GM19372 (cell line): ENCODE results near the gene RCCD1.

Source experiments
- ATAC-seq: cut with Tn5 transposase; IDR thresholded peaks from one replicate; pipeline ENCODE4 v1.9.1; 2021; ENCODE audit warnings: mild to moderate bottlenecking, low read depth, moderate library complexity; ENCODE audit not compliant: unreplicated experiment

Gene RCCD1

GRCh38 chr15:90960298-90961091, 5.8 kb downstream of the RCCD1 start:
- ATAC-seq = no peak

DNA sequence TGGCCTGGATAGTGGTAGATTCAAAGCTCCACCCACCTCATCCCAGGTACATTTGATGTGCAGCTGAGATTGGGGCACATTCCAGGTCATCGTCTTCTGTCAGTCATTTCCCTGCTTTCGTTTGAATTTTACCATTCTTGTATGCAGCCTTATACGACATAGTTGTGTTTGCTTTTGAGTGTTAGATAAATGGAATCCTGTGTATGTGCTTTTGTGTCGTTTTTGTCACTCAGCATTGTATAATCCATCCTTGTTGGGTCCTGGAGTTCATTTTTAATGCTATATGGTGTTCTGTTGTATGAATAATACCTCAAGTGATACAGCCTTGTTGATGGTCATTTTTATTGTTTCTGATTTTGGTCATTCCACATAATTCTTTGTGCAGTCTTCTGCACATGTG, 7.3 kb downstream of the RCCD1 start:
- no peak for ATAC-seq

- ATAC-seq = no peak
These were observed 11.6 kb downstream of the RCCD1 start for GRCh38 chr15:90966262-90966661.

- ATAC-seq = no peak
These were observed 12.5 kb downstream of the RCCD1 start for GRCh38 chr15:90967206-90967605.

- no peak for ATAC-seq
These were observed 13.8 kb downstream of the RCCD1 start for GRCh38 chr15:90968434-90968833.

- no peak for ATAC-seq
These were observed 15.6 kb downstream of the RCCD1 start for GRCh38 chr15:90970274-90970673.

DNA sequence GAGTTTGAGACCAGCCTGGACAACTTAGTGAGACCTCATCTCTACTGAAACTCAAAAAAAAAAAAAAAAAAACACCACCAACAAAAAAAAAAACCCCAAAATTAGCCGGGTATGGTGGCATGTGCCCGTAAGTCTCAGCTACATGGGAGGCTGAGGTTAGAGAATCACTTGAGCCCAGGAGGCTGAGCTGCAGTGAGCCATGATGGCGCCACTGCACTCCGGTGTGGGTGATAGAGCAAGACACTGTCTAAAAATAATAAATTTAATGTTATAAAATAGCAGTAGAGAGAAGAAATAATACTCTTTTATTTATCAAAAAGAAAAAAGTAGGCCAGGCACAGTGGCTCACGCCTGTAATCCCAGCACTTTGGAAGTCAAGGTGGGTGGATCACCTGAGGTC, 17.4 kb downstream of the RCCD1 start:
- ATAC-seq = no peak

GRCh38 chr15:90974216-90974615, 19.5 kb downstream of the RCCD1 start:
- ATAC-seq = no peak

GRCh38 chr15:90979582-90979981, 24.9 kb downstream of the RCCD1 start:
- no peak for ATAC-seq

DNA sequence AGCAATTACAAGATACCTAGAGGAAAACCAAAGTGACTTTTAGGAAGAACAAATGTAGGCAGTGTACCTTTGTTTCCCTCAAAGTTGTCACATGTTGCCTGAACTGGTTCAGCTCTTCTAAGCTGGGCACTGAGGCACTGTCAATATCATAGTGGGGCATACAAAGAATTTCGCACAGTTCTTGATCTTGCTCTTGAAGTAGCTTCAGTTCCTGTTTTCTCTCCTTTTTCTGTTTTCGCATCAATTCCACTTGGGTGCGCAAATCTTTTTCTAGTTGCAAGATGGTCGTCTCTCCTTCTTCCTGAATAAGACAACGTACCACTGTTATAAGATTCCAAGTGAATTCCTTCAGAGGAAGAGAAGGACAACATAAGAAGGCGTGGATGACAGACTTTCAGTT, 27.0 kb downstream of the RCCD1 start:
- ATAC-seq = peak; percentile 77

GRCh38 chr15:90982135-90982534, 27.5 kb downstream of the RCCD1 start:
- no peak for ATAC-seq

DNA sequence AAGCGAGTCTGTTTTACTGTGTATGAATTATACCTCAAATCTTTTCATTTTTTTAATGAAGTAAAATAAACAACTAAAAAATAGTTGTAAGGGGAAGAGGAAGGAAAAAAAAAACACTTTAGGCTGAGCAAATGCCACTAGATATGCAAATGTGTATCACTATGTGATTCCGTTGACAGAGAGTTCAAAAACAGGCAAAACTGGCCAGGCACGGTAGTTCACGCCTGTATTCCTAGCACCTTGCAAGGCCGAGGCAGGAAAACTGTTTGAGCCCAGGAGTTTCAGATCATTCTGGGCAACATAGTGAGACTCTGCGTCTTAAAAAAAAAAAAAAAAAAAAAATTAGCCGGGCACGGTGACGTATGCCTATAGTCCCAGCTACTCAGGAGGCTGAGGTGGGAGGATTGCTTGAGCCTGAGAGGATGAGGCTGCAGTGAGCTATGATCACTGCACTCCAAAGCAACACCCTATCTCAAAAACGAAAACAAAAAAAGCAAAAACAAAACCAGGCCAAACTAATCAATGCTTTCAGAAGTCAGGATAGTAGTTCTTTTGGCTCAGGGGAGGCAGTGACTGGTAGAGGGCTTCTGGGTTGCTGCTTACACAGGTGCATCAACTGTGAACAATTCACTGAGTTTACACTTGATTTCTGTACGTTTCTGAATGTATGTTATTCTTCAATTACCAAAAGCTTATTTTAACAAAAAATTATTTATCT, 32.3 kb downstream of the RCCD1 start:
- ATAC-seq = no peak

DNA sequence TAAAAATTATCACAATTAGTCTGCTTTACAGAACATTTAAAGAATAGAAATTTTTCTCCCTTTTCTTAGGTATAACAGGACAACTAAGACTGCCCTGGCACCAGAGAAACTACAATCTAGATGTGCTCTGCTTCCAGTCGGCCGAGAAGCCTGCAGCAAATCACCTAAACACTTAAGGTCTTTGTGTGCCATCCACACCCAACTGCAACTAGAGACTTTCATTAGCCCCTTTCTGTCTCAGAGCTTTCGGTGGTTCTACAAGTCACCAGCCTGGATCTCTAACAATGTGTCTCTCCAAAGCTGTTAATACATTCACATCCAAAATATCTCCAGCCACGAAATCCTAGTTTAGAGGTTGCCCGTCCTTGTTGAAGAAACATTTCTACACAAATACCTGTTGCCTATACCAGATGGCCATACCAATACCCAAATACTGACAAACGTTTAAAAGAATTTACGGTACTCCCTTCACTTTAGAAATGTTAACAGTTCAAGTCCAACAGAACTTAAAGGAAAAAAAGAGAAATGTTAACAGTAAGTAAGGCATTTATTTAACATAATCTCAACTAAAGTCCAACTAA, 33.0 kb downstream of the RCCD1 start:
- ATAC-seq = no peak

DNA sequence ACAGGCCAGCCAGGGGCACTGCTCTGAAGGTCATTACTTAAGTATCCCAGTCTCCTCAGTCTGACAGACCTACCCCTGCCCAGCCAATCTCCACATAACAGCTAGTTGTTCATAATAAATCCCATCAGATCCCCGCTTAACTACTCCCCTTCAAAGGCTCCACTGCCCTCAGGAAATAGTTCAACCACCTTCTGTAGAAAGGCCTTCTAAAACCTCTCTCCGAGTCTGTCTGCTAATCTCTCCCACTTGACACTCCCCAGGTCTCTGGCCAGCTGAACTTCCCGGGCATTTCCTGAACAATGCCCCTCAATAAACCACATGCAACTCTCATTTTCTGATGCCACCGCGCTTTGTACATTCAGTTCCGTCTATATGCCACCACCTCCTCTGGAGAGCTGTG, 33.6 kb downstream of the RCCD1 start:
- ATAC-seq = no peak

DNA sequence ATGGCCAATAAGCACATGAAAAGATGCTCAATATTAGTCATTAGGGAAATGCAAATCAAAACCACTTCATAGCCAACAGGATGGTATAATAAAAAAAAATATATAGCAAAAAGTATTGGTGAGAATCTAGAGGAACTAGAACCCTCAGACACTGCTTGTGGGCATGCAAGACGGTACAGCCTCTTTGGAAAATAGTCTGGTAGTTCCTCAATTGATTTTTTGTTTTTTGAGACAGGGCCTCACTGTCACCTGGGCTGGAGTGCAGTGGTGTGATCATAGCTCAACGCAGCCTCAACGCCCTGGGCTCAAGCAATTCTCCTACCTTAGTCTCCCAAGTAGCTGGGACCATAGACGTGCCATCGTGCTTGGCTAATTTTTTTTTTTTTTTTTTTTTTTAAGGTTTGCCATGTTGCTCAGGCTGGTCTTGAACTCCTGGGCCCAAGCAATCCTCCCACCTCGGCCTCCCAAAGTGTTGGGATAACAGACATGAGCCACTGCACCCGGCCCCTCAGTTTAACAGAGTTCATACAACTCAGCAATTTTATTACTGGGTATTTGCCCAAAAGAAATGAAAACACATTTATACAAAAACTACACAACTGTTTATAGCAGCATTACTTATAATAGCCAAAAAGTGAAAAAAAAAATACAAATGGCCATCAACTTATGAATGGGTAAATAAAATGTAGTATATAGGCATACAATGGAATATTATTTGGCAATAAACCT, 34.5 kb downstream of the RCCD1 start:
- ATAC-seq = no peak

- ATAC-seq = no peak
These were observed 35.8 kb downstream of the RCCD1 start for GRCh38 chr15:90990446-90990845.

DNA sequence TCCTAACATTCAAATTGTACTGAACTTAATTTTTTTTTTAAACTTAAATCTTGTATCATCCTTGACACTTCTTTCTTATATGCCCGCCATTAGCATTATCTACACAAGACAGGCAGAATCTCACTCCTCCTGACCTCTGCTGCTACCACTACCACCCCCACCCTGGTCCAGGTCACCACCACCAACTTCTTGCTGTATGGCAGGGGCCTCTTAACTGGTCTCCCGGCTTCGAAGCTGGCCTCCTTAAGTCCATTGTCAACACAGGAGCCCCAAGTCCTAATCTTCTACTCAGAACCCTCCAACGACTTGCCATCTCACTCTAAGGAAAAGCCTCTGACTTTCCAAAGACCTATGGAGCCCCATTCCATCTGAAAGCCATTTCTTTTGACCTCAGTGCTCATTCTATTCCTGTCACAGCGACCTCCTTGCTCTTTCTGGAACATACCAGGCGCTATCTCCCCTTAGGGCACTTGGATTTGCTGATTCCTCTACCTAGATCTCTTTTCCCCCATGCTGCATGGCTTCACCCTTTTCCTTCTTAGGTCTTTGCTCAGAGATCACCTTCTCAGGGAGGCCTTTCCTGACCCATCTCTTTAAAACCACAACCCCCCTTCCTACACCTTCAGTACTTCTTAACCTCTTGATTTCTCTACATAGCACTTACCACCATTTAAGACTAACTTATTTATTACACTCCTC, 37.1 kb downstream of the RCCD1 start:
- no peak for ATAC-seq

GRCh38 chr15:90994059-90994416, 39.4 kb downstream of the RCCD1 start:
- ATAC-seq = peak; percentile 12

DNA sequence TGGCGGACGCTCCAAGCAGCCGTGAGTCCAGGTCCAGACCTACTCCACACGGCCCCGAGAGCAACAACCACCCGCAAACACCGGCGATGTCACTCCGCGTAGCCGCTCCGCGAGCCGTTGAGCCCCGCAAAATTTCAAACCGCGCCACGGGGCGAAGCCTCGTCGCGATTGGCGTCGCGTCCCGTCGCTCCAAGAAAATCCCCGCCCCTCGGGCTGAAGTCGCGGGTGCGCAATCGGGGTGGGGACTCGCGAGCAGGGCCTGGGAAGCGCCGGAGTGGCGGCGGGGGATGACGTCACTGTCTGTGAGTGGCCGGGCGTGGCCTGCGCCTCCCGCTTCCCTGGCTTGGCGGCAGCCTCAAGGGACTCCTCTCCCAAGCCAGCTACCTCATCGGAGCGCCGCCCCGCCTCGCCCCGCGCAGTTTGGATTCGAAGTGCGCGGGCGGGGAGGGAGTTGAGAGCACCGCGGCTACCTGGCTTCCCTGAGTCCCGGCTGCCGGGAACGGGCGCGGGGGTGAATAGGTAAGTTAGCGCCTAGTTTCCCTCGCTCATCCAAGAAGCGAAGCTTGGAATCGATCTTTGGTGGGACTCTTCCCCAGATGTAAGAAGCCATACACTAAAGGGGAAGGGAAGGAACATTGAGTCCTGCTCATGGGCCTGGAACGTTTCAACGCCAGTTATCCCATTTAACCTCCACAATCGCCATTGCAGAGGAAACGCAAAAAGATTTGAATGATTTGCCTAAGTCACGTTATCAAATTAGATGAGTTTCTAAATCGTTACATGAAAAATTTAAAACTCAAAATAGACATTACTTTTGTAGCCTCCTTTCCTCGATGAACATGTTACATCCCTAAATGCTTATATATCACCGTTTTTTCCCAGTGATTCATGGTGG, 40.0 kb downstream of the RCCD1 start, which contains the start of gene PRC1:
Gene PRC1 (minus strand): TSS at position 119 of the 895 bp plus-strand sequence. CDS start 118 bp downstream, at position 1.
- peak; percentile 96 for ATAC-seq
